ENCODE measurements around the gene UAP1. TPM values are rescaled to one million over a fixed set of nuclear protein-coding genes. Genes with fewer than 3 reads are reported as not detected.

UAP1 gene
- total RNA-seq, 1 experiment from 2014 or later, result 39.8 TPM

GRCh38 chr1:162537216-162537615 is 24.3 kb upstream of the UAP1 start:
- H3K27ac ChIP-seq, result no peak overlapping the region
- CTCF ChIA-PET, result interaction anchor here (0.6 kb wide), 1 partner anchor 495 kb away, joined by 9 read pairs; no protein-coding TSS in a partner anchor
- peaks cover 22% of the 10 kb centered on the region for H3F3A ChIP-seq (ENCODE audit: insufficient read depth, low read depth)
- H3K79me2 ChIP-seq (ENCODE audit: low read depth), result no peaks in the 10 kb centered on the region
- POLR2A ChIA-PET (ENCODE audit: unreplicated experiment), result interaction anchor here (0.6 kb wide), 1 partner anchor 791 kb away, joined by 3 read pairs; no protein-coding TSS in a partner anchor
- no peaks in the 10 kb centered on the region for H3K27me3 ChIP-seq (ENCODE audit: insufficient read depth, low read depth)
- no peak overlapping the region for H3K4me3 ChIP-seq
- intact Hi-C loops (cut with micrococcal nuclease; ENCODE audit: unreplicated experiment), result no loop called here
- TF ChIP-seq CTCF (conservative IDR thresholded peaks at IDR 0.05), result no peak
- TF ChIP-seq EZH2 (IDR thresholded peaks at IDR 0.05; ENCODE audit: low read depth), result no peak
- peaks cover 25% of the 10 kb centered on the region for H3K4me1 ChIP-seq (replicated peaks; ENCODE audit: insufficient read depth)
- H3K9me3 ChIP-seq (ENCODE audit: insufficient read depth, low read depth), result no peaks in the 10 kb centered on the region; the same call in 1 of the 2 replicates
- H3K36me3 ChIP-seq (ENCODE audit: low read depth), result no peaks in the 10 kb centered on the region
- DNase-seq, result no peak
- BruUV-seq (replicated peaks), result no TSS peak
- no peak overlapping the region for H2AFZ ChIP-seq
- no peak overlapping the region for H3K4me2 ChIP-seq
- no peaks in the 10 kb centered on the region for H3K9me2 ChIP-seq (ENCODE audit: insufficient read depth)
- no peaks in the 10 kb centered on the region for H4K20me1 ChIP-seq (ENCODE audit: insufficient read depth)

DNA sequence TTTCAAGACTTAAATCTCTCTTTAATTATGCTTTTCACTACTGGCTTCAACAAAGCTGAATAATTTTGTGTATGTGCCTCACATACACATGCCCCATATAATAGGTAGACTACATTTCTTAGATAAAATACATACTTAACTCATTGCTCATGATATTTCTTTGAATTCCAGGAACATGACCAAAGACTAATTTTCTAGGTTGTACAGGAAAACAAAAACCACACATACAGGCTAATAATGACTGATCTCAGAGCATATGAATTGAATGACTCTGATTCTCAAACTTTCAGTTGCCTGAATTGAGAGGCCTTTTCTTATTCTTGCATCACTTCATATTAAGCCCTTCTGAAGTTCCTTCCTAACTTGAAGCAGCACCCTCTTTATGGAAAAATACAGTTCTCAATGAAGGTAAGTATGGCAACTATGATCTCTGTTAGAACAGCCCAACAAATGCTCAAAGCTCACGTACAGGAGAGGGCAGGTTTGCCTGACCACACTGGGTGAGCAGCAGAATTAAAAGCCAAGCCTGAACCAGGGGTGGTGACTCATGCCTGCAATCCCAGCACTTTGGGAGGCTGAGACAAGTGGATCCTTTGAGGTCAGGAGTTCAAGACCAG is 22.6 kb upstream of the UAP1 start:
- BruUV-seq (replicated peaks), result no TSS peak
- peaks cover 28% of the 10 kb centered on the region for H3K4me1 ChIP-seq (replicated peaks; ENCODE audit: insufficient read depth)
- no peaks in the 10 kb centered on the region for H3K79me2 ChIP-seq (ENCODE audit: low read depth)
- CTCF ChIA-PET, result no interaction called here
- H3K4me3 ChIP-seq, result no peak overlapping the region
- H3K4me2 ChIP-seq, result peak overlapping the region; percentile 39
- no peaks in the 10 kb centered on the region for H3K27me3 ChIP-seq (ENCODE audit: insufficient read depth, low read depth)
- peaks cover 8% of the 10 kb centered on the region for H3K9me3 ChIP-seq (ENCODE audit: insufficient read depth, low read depth)
- H2AFZ ChIP-seq, result peak overlapping the region; percentile 26; the same call in 1 of the 2 replicates
- H3K36me3 ChIP-seq (ENCODE audit: low read depth), result no peaks in the 10 kb centered on the region
- intact Hi-C loops (cut with micrococcal nuclease; ENCODE audit: unreplicated experiment), result loop anchor here (1.0 kb wide), 1 partner anchor 22 kb away; the partner anchor contains the start of gene UAP1
- peak; percentile 60 to 94 for DNase-seq
- peak overlapping the region; percentile 98 for H3K27ac ChIP-seq
- H3K9me2 ChIP-seq (ENCODE audit: insufficient read depth), result no peaks in the 10 kb centered on the region
- TF ChIP-seq EZH2 (IDR thresholded peaks at IDR 0.05; ENCODE audit: low read depth), result no peak
- TF ChIP-seq CTCF (conservative IDR thresholded peaks at IDR 0.05), result no peak
- H3F3A ChIP-seq (ENCODE audit: insufficient read depth, low read depth), result peaks cover 22% of the 10 kb centered on the region
- POLR2A ChIA-PET (ENCODE audit: unreplicated experiment), result interaction anchor here (0.5 to 0.7 kb wide), 6 partner anchors 19 to 1876 kb away, joined by 3 to 25 read pairs (median 6); partner anchors contain the start of gene NUF2
- H4K20me1 ChIP-seq (ENCODE audit: insufficient read depth), result no peaks in the 10 kb centered on the region

DNA sequence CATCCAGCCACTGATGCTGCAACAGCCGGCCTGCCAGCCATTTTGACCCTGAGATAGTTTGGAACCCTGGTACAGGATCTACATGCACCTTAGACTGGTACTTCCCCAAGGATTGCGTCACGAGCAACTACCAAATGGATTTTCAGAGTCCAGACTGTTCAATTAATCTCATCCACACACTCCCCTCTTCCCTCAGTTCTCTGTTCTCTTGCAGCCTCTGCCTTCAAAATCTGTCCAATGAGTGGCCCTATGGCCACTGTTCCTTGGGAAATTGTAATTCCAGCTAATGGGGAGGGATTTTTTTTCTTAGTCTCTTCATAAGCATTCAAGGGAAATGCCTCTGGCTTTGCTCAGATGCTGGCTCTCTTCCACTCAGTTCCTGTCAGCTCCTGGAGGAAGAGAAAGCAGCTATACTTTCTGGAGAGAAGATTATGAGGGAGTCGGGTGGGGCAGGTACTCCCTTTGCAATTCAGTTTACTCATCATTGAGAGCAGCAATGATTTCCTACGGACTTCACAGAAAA is 19.8 kb upstream of the UAP1 start:
- BruUV-seq (replicated peaks), result no TSS peak
- POLR2A ChIA-PET (ENCODE audit: unreplicated experiment), result interaction anchor here (0.7 to 1.0 kb wide), 2 partner anchors 19 to 20 kb away, joined by 7 read pairs; partner anchors contain the start of gene UAP1
- Histone ChIP-seq H3K79me2 (ENCODE audit: low read depth) (no peaks in the 10 kb centered on the region), H3K4me3 (no peak overlapping the region), H3K9me3 (ENCODE audit: insufficient read depth, low read depth) (peaks cover 8% of the 10 kb centered on the region; the same call in 1 of the 2 replicates), H3K4me1 (replicated peaks; ENCODE audit: insufficient read depth) (peaks cover 28% of the 10 kb centered on the region), H3K27ac (peak overlapping the region; percentile 54), H4K20me1 (ENCODE audit: insufficient read depth) (no peaks in the 10 kb centered on the region), H2AFZ (no peak overlapping the region), H3F3A (ENCODE audit: insufficient read depth, low read depth) (peaks cover 22% of the 10 kb centered on the region), H3K27me3 (ENCODE audit: insufficient read depth, low read depth) (no peaks in the 10 kb centered on the region), H3K4me2 (no peak overlapping the region), H3K9me2 (ENCODE audit: insufficient read depth) (no peaks in the 10 kb centered on the region), H3K36me3 (ENCODE audit: low read depth) (no peaks in the 10 kb centered on the region)
- no peak for TF ChIP-seq CTCF (conservative IDR thresholded peaks at IDR 0.05)
- no peak for TF ChIP-seq EZH2 (IDR thresholded peaks at IDR 0.05; ENCODE audit: low read depth)
- intact Hi-C loops (cut with micrococcal nuclease; ENCODE audit: unreplicated experiment), result no loop called here
- CTCF ChIA-PET, result no interaction called here
- peak; percentile 52 to 57 for DNase-seq

Measured in PC-9 (cell line).